Transverse colon (tissue), 4 donors: ENCODE data around the gene IRF2. TPM values are rescaled to one million over a fixed set of nuclear protein-coding genes. Genes with fewer than 3 reads are reported as not detected.

Experiments
- DNase-seq: peaks from one replicate; pipeline ENCODE4 v3.0.0-alpha.2; 2019
- H3K27ac ChIP-seq, 4 donors: fragments of 200-600 bp; sonication (generic); 2 replicates each; pipeline ENCODE4 v1.5.1; 2016 to 2018; ENCODE audit warnings: inconsistent platforms in 4 of 4
- H3K27me3 ChIP-seq: fragments of 200-600 bp; sonication (generic); 2 replicates; pipeline ENCODE4 v1.5.1; 2017; ENCODE audit warnings: inconsistent platforms
- H3K36me3 ChIP-seq, 4 donors: fragments of 200-600 bp; sonication (generic); 2 replicates each; pipeline ENCODE4 v1.5.1; 2017 to 2019; ENCODE audit warnings: inconsistent platforms in 4 of 4
- H3K4me1 ChIP-seq, 4 donors: fragments of 200-600 bp; sonication (generic); 2 replicates each; pipeline ENCODE4 v1.5.1; 2017 to 2020; ENCODE audit warnings: inconsistent platforms in 4 of 4
- H3K4me3 ChIP-seq, 4 donors: fragments of 200-600 bp; sonication (generic); 1 replicate in 1 of 4; 2 replicates in 3 of 4; pipeline versions ENCODE4 v1.5.1 to v1.6.1; 2017 to 2019; ENCODE audit warnings: inconsistent platforms in 4 of 4
- H3K9me3 ChIP-seq, 2 donors: fragments of 200-600 bp; sonication (generic); 2 replicates each; pipeline ENCODE4 v1.5.1; 2017 to 2019; ENCODE audit warnings: inconsistent platforms in 2 of 2
- EP300 ChIP-seq: sonication (generic); formaldehyde crosslinking; IDR thresholded peaks from one replicate; pipeline ENCODE4 v1.6.1; 2017; ENCODE audit warnings: antibody characterized with exemption, low read depth
- POLR2A ChIP-seq: fragments of 450-650 bp; IDR thresholded peaks from one replicate; pipeline ENCODE4 v1.6.1; 2016; ENCODE audit warnings: antibody characterized with exemption, mild to moderate bottlenecking, moderate library complexity
- POLR2AphosphoS5 ChIP-seq, 3 donors: sonication (generic); formaldehyde crosslinking; IDR thresholded peaks; one replicate each; pipeline ENCODE4 v1.6.1; 2016; ENCODE audit warnings: antibody characterized with exemption in 3 of 3
- WGBS, 2 donors: methylation state at CpG; one replicate each; pipeline ENCODE4 v1.1.5; 2018; ENCODE audit warnings: low coverage in 1 of 2; 5-methylcytosine and 5-hydroxymethylcytosine counted together
- in situ Hi-C, 4 donors: fragments of 200-750 bp; cut with MboI; loops; one replicate each; pipeline versions ENCODE4 v1.15.0 to v1.15.1; 2017; ENCODE audit warnings: low sequenced_read_pairs in 3 of 4, low pct_ligation_motif_present in 1 of 4, low pct_unique_long_range_greater_than_20kb in 1 of 4
- intact Hi-C: fragments of 100-400 bp; cut with DNase I; formaldehyde crosslinking; loops from one replicate; pipeline ENCODE4 v1.15.1; 2023; ENCODE audit warnings: low total_unique reads
- total RNA-seq, 4 donors: library from RNA; depleted of rRNA; stranded (reverse); fragments of >200 nt; gene quantifications; one replicate each; pipeline ENCODE4 v1.1.0, GENCODE V29; 2016
- TF ChIP-seq, protein P1 (sequence below), 5 experiments: fragments of 200-600 bp in 3 of 5; fragments of 450-650 bp in 2 of 5; sonication (generic) in 3 of 5; IDR thresholded peaks; 1 replicate in 2 of 5; 2 replicates in 3 of 5; pipeline ENCODE4 v1.5.1; 2016 to 2017; ENCODE audit warnings: antibody characterized with exemption in 5 of 5, inconsistent platforms in 3 of 5, mild to moderate bottlenecking in 2 of 5, moderate library complexity in 1 of 5

Gene IRF2
- total RNA-seq, 4 donors from 2014 or later: 15.3 to 85.3 (median 42.5) TPM

DNA sequence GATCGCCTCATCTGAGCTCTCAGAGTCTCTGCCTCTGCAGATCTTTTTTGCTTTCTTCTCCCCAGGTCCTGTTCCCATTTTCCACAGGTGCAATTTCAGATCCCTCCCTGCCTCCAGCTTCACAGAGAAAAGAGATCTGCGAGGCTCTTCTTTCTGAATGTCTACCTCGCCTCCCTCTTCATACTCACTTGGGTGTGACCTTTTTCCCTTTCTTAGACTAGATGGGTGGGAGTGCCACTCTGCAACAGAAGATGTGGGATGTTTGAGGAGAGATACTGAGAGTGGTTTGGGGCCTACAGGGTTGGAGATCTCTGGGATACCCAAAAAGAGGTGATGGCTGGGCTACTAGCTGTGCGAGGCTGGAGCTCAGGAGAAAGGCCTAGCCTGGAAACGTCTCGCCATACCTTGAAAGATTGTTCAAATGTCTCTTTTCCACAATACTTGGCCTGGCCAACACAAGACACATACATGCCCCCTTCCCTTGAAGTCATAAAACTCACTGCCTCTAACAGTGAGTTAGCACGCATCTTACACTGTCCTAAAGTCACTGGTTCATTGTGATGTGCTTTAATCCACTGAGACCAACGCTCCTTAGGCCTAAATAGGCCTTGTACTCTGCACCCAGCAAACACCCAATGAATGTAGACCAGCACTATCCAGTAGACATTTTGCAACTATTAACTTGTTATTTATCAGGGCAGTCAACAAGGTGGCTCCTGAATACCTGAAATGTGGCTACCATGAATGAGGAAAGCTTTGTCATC lies 33.6 kb downstream of the IRF2 start:
- Histone ChIP-seq H3K27ac (peak overlapping the region in 3 of 4 donors; percentile 36 to 49 (median 43)), H3K9me3 (no peaks in the 10 kb centered on the region), H3K4me3 (no peak overlapping the region), H3K36me3 (no peaks in the 10 kb centered on the region), H3K27me3 (no peaks in the 10 kb centered on the region), H3K4me1 (peaks cover 11 to 82% (median 35%) of the 10 kb centered on the region in 4 donors)
- intact Hi-C loops: no loop called here
- no peak for TF ChIP-seq EP300
- TF ChIP-seq, protein P1, sequence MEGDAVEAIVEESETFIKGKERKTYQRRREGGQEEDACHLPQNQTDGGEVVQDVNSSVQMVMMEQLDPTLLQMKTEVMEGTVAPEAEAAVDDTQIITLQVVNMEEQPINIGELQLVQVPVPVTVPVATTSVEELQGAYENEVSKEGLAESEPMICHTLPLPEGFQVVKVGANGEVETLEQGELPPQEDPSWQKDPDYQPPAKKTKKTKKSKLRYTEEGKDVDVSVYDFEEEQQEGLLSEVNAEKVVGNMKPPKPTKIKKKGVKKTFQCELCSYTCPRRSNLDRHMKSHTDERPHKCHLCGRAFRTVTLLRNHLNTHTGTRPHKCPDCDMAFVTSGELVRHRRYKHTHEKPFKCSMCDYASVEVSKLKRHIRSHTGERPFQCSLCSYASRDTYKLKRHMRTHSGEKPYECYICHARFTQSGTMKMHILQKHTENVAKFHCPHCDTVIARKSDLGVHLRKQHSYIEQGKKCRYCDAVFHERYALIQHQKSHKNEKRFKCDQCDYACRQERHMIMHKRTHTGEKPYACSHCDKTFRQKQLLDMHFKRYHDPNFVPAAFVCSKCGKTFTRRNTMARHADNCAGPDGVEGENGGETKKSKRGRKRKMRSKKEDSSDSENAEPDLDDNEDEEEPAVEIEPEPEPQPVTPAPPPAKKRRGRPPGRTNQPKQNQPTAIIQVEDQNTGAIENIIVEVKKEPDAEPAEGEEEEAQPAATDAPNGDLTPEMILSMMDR (IDR thresholded peaks at IDR 0.05): no peak
- TF ChIP-seq POLR2A: no peak
- no peak for TF ChIP-seq POLR2AphosphoS5 (IDR thresholded peaks at IDR 0.05)
- WGBS, 2 donors: 84 to 88% methylated on average over 3 to 8 of the region's 8 CpGs
- DNase-seq: no peak
- in situ Hi-C loops: no loop called here

DNA sequence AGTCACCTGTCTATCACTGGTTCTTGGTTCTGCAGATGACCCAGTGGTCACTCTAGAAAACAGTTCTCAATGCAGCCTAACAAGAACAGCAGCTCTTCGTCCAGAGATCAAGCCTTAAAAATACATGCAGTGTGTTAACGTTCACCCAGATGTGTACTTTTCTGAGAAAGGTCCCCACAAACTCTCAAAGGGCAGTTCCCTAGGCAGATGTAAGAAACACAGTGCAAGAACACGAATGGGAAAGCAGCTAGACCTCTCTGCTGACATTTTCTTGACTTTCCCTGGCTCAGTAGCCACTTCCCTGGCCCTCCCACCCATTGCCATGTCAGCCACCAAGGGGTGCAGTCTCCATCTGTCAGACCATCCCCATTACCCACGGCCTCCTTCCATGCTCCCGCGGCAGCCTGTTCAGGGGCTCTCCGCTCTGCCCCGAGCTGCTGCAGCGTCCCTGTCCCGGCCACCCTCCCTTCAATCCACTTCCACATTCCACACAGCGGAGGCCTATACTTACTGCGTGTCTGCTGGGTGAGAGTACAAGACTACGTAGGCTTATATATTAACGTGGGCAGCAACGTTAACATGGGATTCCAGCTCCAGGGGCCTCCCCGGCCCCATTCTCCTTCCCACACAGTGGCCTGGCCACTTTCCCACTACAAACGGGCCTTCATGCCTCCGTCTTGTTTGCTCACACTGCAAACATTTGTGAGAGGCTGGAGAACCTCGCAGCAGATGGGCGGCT lies 34.3 kb downstream of the IRF2 start:
- WGBS, 2 donors: 61 to 69% methylated on average over 3 to 20 of the region's 20 CpGs
- no peak for DNase-seq
- in situ Hi-C loops (no loop called here), intact Hi-C loops (no loop called here)
- H3K4me1 ChIP-seq: peaks cover 11 to 76% (median 34%) of the 10 kb centered on the region in 4 donors
- no peaks in the 10 kb centered on the region for H3K9me3 ChIP-seq
- TF ChIP-seq POLR2A (no peak), POLR2AphosphoS5 (IDR thresholded peaks at IDR 0.05) (no peak)
- H3K27ac ChIP-seq: peak overlapping the region in 3 of 4 donors; percentile 36 to 49 (median 43)
- H3K27me3 ChIP-seq: no peaks in the 10 kb centered on the region
- no peaks in the 10 kb centered on the region for H3K36me3 ChIP-seq
- no peak overlapping the region for H3K4me3 ChIP-seq

DNA sequence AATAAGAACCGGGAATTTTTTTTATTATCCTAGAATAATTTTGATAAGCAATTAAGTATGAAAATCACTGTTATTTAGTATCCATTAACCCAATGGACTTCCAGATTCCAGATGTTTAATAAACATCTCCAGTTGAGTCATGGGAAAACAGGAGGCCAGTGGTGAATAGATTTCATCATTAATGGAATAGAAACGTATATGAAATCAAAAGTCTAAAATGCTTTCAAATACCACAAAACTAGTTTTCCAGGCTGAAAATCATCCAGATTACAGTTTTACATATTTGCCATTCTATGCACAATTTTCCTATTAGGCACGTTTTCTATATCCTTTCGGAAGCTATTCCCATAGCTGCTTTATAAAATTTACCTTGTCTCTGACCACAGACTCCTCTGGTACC lies 35.0 kb downstream of the IRF2 start:
- in situ Hi-C loops (no loop called here), intact Hi-C loops (no loop called here)
- Histone ChIP-seq H3K27ac (peak overlapping the region in 1 of 4 donors; percentile 43), H3K27me3 (no peaks in the 10 kb centered on the region), H3K9me3 (no peaks in the 10 kb centered on the region), H3K4me1 (peaks cover 11 to 70% (median 30%) of the 10 kb centered on the region in 4 donors), H3K36me3 (no peaks in the 10 kb centered on the region), H3K4me3 (no peak overlapping the region)
- TF ChIP-seq EP300 (no peak), POLR2A (no peak), POLR2AphosphoS5 (IDR thresholded peaks at IDR 0.05) (no peak)
- TF ChIP-seq, protein P1 (IDR thresholded peaks at IDR 0.05): no peak
- DNase-seq: no peak
- WGBS, 2 donors: 77 to 90% methylated on average over 4 of the region's 4 CpGs

DNA sequence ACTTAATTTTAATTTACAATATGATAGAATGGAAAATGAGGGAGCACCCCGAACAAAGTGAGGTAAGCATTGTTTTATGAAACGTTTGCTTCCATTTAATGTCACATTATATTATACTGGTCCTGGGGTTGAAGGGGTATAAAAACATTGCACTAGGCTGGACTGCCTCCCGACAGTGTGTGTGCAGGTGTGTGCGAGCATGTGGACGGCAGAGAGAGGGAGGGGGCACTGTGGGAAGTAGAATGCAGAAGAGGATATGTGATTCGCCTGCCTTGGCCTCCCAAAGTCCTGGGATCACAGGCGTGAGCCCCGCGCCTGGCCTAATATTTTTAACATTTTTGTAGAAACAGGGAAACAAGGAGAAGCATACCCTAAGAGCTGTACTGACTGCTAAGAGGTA lies 36.0 kb downstream of the IRF2 start:
- H3K4me3 ChIP-seq: no peak overlapping the region
- intact Hi-C loops (no loop called here), in situ Hi-C loops (no loop called here)
- peaks cover 11 to 63% (median 26%) of the 10 kb centered on the region in 4 donors for H3K4me1 ChIP-seq
- H3K9me3 ChIP-seq: no peaks in the 10 kb centered on the region
- no peaks in the 10 kb centered on the region for H3K27me3 ChIP-seq
- H3K36me3 ChIP-seq: no peaks in the 10 kb centered on the region
- no peak for DNase-seq
- WGBS, 2 donors: 41 to 50% methylated on average over 7 to 9 of the region's 9 CpGs
- no peak for TF ChIP-seq POLR2AphosphoS5 (IDR thresholded peaks at IDR 0.05)
- no peak for TF ChIP-seq EP300
- TF ChIP-seq POLR2A: no peak
- TF ChIP-seq, protein P1 (IDR thresholded peaks at IDR 0.05): no peak
- peak overlapping the region; percentile 29 to 73 (median 48) for H3K27ac ChIP-seq
